Stimulated activated naive CD8-positive, alpha-beta T cell treated with anti-CD3 and anti-CD28 coated beads, Interleukin-15, amount 100 ng/mL, for 72 hours (primary cell): ENCODE results near the gene ADGRG1.

Source experiments
- ATAC-seq: fragments of 150-1000 bp; cut with Tn5 transposase; 2 replicates; pipeline ENCODE4 v1.10.0; 2021; ENCODE audit warnings: mild to moderate bottlenecking, moderate library complexity
- DNase-seq, 2 donors: peaks; one replicate each; pipeline ENCODE4 v3.0.0; 2021 to 2022
- H3K27ac Mint-ChIP-seq, 2 donors: one replicate each; pipeline ENCODE4 v1.8.0; 2022; ENCODE audit warnings: mild to moderate bottlenecking in 2 of 2, mixed read lengths in 2 of 2, moderate library complexity in 2 of 2
- H3K27me3 Mint-ChIP-seq: one replicate; pipeline ENCODE4 v1.8.0; 2022; ENCODE audit warnings: mixed read lengths
- H3K4me1 Mint-ChIP-seq: one replicate; pipeline ENCODE4 v1.8.0; 2022; ENCODE audit warnings: mild to moderate bottlenecking, mixed read lengths
- H3K4me3 Mint-ChIP-seq, 2 donors: one replicate each; pipeline ENCODE4 v1.8.0; 2022; ENCODE audit warnings: mild to moderate bottlenecking in 2 of 2, mixed read lengths in 2 of 2, moderate library complexity in 1 of 2
- H3K9me3 Mint-ChIP-seq, 2 donors: one replicate each; pipeline ENCODE4 v1.8.0; 2022; ENCODE audit warnings: mixed read lengths in 2 of 2

The ADGRG1 gene

DNA sequence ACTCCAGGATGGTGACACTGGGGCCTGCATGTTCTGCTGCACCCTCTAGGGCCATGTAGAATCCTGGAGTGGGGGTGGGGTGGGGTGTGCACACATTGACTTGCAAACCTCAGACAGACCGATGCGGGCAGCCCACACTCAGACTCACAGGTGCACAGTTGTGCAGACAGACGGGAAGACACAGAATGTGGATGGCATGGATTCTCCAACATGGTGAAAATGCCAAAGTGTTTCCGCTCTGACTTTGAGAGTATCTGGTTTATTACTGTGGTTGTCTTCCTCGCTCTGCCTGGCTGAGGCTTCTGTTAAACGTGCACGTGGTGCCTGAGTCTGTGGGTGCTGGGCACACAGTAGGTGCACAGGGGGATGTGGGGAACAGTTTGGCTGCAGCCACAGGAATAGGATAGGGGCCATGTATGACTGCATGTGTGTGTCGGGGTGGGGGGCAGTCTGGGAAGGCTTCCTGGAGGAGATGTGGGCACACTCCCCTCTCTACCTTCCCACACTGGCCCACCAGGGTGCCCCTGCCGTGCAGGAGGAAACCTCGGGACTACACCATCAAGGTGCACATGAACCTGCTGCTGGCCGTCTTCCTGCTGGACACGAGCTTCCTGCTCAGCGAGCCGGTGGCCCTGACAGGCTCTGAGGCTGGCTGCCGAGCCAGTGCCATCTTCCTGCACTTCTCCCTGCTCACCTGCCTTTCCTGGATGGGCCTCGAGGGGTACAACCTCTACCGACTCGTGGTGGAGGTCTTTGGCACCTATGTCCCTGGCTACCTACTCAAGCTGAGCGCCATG, 30.6 kb downstream of the ADGRG1 start:
- no peak overlapping the region for H3K27ac Mint-ChIP-seq
- no peak overlapping the region for H3K4me3 Mint-ChIP-seq
- no peak for ATAC-seq
- DNase-seq = no peak
- H3K9me3 Mint-ChIP-seq = no peaks in the 10 kb centered on the region
- no peaks in the 10 kb centered on the region for H3K27me3 Mint-ChIP-seq
- H3K4me1 Mint-ChIP-seq = no peaks in the 10 kb centered on the region

DNA sequence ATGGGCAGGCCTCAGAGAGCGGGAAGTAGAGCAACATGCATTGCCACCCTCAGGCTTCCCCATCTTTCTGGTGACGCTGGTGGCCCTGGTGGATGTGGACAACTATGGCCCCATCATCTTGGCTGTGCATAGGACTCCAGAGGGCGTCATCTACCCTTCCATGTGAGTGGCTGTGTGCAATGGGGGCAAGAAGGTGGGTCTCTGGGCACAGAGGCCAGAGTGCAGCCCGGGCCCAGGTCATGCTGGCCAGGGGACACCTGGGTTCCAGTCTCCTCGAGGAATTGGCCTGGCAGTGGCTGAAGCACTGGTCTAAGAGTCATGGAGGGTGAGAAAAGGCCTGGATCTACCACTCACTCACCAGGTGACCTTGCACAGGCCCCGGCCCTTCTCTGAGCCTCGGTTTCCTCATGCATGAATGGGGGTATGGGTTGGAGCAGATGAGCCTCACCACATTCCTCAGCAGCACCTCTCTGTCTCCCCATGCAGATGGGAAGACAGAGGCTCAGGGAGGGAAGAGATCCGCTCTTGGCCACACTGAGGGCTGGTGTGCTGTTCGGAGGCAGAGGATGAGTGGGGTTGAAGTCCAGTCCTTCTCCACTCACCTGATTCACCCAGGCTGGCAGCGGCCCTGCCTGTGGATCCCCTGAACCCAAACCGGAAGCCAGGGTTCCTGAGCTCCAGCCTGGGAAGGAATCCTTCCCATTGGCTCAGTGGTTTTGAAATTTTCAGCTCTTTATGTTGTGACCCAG, 32.5 kb downstream of the ADGRG1 start:
- no peaks in the 10 kb centered on the region for H3K4me1 Mint-ChIP-seq
- no peaks in the 10 kb centered on the region for H3K27me3 Mint-ChIP-seq
- ATAC-seq (no peak), DNase-seq (no peak)
- no peaks in the 10 kb centered on the region for H3K9me3 Mint-ChIP-seq
- H3K27ac Mint-ChIP-seq = no peak overlapping the region
- H3K4me3 Mint-ChIP-seq = no peak overlapping the region

DNA sequence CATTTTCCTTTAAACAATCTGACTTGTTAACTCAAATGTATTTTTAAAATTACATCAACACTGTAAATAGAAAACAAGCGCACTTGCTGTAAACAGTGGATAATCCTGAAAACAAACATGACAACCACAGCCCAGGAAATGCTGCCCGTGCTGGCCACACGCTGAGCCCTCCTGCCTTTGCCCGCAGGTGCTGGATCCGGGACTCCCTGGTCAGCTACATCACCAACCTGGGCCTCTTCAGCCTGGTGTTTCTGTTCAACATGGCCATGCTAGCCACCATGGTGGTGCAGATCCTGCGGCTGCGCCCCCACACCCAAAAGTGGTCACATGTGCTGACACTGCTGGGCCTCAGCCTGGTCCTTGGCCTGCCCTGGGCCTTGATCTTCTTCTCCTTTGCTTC, 33.1 kb downstream of the ADGRG1 start:
- no peak overlapping the region for H3K4me3 Mint-ChIP-seq
- DNase-seq = no peak
- ATAC-seq = no peak
- no peaks in the 10 kb centered on the region for H3K4me1 Mint-ChIP-seq
- no peak overlapping the region for H3K27ac Mint-ChIP-seq
- no peaks in the 10 kb centered on the region for H3K27me3 Mint-ChIP-seq
- H3K9me3 Mint-ChIP-seq = no peaks in the 10 kb centered on the region

DNA sequence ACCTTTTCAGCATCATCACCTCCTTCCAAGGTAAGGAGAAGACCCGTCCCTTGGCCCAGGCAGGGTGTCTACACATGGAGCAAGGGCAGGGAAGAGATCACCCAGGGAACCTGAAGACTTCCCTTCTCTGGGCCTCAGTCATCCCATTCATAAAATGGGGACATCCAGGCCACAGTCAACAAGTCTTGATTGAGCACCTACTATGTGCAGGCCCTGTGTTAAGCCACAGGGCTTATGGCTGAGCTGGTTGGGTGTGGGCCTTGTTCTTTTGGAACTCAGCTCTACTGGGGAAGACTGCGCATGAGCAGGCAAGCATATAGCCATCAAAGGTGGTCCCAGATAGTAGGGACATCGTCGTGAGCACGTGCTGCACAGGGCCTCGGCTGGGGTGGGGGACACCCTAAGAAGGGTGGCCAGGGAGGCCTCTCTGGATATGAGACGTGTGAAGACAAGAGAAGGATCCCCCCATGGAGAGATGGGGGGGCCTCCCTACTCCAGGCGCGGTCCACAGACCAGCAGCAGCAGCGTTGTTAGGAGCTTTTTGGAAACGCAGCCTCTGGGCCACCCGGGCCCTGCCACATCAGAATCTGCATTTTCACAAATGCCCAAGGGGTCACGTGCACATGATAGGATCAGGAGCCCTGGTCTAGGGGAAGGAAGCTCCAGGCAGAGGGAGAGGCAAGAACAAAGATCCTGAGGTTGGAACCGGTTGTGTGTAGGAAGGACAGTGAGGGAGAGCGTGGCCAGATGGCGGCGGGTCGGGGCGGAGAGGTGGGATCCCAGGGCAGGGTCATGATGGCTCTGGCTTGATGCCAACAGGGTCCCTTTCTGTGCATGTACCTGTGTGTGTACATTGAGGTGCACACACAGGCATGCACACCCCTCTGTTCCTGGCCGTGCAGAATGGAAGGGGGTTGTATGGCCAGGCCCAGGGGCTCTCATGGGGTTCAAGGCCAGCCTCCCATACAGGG, 33.8 kb downstream of the ADGRG1 start:
- DNase-seq = no peak
- Mint-ChIP-seq H3K27me3 (no peaks in the 10 kb centered on the region), H3K27ac (peak overlapping the region in 1 of 2 donors; percentile 13), H3K9me3 (no peaks in the 10 kb centered on the region), H3K4me1 (no peaks in the 10 kb centered on the region), H3K4me3 (no peak overlapping the region)
- no peak for ATAC-seq

DNA sequence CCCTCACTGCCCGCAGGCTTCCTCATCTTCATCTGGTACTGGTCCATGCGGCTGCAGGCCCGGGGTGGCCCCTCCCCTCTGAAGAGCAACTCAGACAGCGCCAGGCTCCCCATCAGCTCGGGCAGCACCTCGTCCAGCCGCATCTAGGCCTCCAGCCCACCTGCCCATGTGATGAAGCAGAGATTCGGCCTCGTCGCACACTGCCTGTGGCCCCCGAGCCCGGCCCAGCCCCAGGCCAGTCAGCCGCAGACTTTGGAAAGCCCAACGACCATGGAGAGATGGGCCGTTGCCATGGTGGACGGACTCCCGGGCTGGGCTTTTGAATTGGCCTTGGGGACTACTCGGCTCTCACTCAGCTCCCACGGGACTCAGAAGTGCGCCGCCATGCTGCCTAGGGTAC, 35.0 kb downstream of the ADGRG1 start:
- DNase-seq (no peak), ATAC-seq (no peak)
- Mint-ChIP-seq H3K27ac (no peak overlapping the region), H3K4me1 (no peaks in the 10 kb centered on the region), H3K27me3 (no peaks in the 10 kb centered on the region), H3K9me3 (no peaks in the 10 kb centered on the region), H3K4me3 (no peak overlapping the region)

DNA sequence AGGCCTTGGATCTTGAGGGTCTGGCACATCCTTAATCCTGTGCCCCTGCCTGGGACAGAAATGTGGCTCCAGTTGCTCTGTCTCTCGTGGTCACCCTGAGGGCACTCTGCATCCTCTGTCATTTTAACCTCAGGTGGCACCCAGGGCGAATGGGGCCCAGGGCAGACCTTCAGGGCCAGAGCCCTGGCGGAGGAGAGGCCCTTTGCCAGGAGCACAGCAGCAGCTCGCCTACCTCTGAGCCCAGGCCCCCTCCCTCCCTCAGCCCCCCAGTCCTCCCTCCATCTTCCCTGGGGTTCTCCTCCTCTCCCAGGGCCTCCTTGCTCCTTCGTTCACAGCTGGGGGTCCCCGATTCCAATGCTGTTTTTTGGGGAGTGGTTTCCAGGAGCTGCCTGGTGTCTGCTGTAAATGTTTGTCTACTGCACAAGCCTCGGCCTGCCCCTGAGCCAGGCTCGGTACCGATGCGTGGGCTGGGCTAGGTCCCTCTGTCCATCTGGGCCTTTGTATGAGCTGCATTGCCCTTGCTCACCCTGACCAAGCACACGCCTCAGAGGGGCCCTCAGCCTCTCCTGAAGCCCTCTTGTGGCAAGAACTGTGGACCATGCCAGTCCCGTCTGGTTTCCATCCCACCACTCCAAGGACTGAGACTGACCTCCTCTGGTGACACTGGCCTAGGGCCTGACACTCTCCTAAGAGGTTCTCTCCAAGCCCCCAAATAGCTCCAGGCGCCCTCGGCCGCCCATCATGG, 35.7 kb downstream of the ADGRG1 start:
- DNase-seq (no peak), ATAC-seq (no peak)
- no peaks in the 10 kb centered on the region for H3K9me3 Mint-ChIP-seq
- H3K27me3 Mint-ChIP-seq = no peaks in the 10 kb centered on the region
- peaks cover 4% of the 10 kb centered on the region for H3K4me1 Mint-ChIP-seq
- no peak overlapping the region for H3K27ac Mint-ChIP-seq
- no peak overlapping the region for H3K4me3 Mint-ChIP-seq

DNA sequence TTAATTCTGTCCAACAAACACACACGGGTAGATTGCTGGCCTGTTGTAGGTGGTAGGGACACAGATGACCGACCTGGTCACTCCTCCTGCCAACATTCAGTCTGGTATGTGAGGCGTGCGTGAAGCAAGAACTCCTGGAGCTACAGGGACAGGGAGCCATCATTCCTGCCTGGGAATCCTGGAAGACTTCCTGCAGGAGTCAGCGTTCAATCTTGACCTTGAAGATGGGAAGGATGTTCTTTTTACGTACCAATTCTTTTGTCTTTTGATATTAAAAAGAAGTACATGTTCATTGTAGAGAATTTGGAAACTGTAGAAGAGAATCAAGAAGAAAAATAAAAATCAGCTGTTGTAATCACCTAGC, 36.2 kb downstream of the ADGRG1 start:
- H3K4me3 Mint-ChIP-seq = no peak overlapping the region
- no peaks in the 10 kb centered on the region for H3K9me3 Mint-ChIP-seq
- peaks cover 10% of the 10 kb centered on the region for H3K4me1 Mint-ChIP-seq
- H3K27ac Mint-ChIP-seq = no peak overlapping the region
- no peak for ATAC-seq
- no peak for DNase-seq
- H3K27me3 Mint-ChIP-seq = no peaks in the 10 kb centered on the region

DNA sequence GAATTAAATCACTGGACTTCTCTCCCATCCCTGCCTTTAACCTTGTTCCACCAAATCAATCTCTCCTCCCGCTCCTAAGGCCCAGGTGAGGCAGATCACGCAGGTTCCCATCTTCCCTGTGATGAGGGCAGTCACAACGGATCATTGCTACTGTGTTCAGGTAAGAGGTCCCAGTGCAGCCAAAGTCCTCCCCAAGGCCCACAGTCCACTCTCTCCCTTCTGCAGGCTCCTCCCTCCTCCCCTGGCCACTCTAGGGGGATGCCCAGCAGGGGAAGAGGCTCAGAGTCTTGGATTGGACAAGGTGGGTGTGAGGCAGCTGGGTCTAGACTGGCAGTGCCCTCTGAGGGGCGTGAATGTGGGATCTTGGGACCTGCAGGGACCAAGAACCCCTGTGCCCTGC, 37.1 kb downstream of the ADGRG1 start:
- Mint-ChIP-seq H3K9me3 (no peaks in the 10 kb centered on the region), H3K27ac (no peak overlapping the region), H3K27me3 (no peaks in the 10 kb centered on the region), H3K4me1 (peaks cover 12% of the 10 kb centered on the region), H3K4me3 (no peak overlapping the region)
- ATAC-seq (no peak), DNase-seq (no peak)

DNA sequence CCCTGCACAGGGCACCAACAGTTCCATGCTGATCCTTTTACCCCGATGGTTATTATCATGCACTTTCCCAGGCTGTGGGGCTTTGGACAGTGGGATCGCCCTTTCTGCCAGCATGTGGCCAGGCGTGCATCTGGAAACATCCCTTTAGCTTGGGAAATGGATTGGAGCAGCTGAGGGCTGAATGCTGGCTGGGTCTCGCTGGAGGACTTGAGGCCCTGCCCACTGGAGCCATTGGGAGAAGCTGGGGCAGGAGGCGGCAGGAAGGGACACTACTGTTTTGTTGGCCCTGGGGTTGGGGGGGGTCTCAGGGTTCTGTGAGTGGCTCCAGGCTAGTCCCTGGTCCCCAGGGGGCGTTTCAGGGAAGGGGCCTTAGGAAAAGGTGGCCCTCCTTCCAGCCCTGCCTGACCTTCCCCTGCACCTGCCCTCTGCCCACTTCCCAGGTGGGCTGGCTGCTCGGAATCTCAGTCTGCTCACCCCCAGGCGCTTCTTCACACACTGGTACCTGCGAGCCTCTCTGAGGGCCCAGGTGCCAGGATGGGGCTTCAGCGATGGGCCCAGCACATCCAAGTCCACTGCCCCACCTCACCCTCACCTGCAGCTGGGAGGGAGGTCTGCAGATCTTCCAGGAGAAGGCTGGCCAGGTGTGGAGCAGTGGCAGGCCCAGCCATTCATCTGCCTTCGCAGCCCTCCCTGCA, 38.1 kb downstream of the ADGRG1 start:
- Mint-ChIP-seq H3K4me1 (peaks cover 12% of the 10 kb centered on the region), H3K9me3 (no peaks in the 10 kb centered on the region)

DNA sequence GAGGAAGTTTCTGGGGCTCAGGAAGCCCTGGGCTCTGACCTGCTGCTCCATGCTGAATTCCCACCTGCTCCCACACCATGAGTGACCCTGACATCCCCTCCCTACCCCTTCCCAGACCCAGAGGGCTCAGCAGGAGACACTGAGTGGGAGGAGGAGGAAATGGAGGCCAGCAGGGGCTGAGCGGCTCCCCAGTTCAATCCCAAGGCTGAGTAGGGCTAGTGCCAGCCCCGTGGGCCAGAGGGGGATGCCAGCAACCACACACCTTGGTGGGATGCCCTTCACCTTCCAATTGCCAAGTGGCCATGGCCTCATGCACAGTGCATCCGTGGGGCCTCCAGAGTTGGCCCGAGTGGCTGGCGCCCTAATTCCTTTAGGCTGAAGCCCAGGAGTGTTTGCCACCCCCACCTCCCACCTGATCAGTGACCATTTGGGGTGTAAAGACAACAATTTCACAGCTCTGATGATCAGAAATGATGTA, 38.7 kb downstream of the ADGRG1 start:
- H3K27ac Mint-ChIP-seq = no peak overlapping the region
- H3K4me3 Mint-ChIP-seq = no peak overlapping the region
- no peaks in the 10 kb centered on the region for H3K27me3 Mint-ChIP-seq
- DNase-seq = no peak
- no peak for ATAC-seq
- H3K4me1 Mint-ChIP-seq = peaks cover 12% of the 10 kb centered on the region
- H3K9me3 Mint-ChIP-seq = no peaks in the 10 kb centered on the region

More for the DNA sequence above, 38.1 kb downstream of the ADGRG1 start:
- Mint-ChIP-seq H3K27me3 (no peaks in the 10 kb centered on the region), H3K4me3 (no peak overlapping the region), H3K27ac (no peak overlapping the region)
- ATAC-seq = no peak
- DNase-seq = no peak

DNA sequence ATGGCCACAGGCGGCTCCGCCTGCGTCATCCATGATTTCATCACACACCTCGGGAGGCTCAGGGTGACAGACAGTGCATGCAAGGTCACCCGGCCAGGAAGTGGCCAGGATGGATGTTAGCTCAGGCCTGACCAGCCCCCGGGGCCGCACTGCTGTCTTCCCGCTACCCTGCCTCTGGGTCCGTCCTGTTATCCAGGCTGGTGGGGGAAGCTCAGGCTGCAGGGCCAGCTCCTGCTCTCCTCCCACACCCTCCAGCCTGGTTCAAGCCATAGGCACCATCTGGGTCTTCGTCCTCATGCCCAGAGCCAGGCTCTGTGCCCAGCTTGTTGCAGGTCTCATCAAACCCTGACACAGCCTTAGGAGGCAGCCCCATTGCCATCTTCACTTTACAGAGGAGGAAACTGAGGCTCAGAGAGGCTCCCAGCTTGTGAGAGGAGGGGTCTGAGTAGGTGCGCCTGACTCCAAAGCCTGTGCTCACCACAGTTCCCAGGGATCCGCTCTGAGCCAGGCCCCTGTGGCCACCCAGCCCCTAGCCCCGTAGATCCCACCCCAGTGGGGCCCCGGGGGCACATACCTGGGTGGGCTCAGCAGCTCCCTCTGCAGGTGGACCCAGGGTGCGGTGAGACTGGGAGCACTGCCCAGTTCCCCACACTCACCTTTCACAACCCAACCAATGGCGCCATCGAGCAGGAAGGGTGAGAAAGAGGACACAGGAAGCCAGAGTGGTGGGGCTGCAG, 39.3 kb downstream of the ADGRG1 start:
- no peak overlapping the region for H3K27ac Mint-ChIP-seq

DNA sequence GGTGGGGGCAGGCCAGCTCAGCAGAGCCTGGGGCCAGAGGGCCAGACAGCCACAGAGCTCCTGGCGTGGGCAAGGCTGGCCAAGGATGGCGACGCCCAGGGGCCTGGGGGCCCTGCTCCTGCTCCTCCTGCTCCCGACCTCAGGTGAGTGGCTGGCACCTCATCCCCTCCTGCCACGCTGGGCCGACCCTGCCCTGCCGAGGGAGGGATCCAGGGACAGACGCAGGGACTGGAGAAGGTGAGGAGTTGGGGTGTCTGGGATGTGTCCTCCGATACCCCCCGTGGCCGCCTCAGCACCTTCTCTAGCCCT, 39.8 kb downstream of the ADGRG1 start, which contains the start of gene ADGRG3:
Gene ADGRG3 (plus strand): TSS at position 44 of the 309 bp plus-strand sequence. CDS start 42 bp downstream, at position 86.
- H3K9me3 Mint-ChIP-seq = no peaks in the 10 kb centered on the region
- peaks cover 12% of the 10 kb centered on the region for H3K4me1 Mint-ChIP-seq
- peak within 1 kb of the TSS in 1 of 2 donors; percentile 27 for H3K27ac Mint-ChIP-seq
- H3K4me3 Mint-ChIP-seq = no peak within 1 kb of the TSS
- DNase-seq (no peak), ATAC-seq (peak; percentile 20)
- H3K27me3 Mint-ChIP-seq = no peaks in the 10 kb centered on the region

More for the DNA sequence above, 39.3 kb downstream of the ADGRG1 start:
- H3K4me1 Mint-ChIP-seq = peaks cover 12% of the 10 kb centered on the region
- ATAC-seq (peak; percentile 27), DNase-seq (no peak)
- no peaks in the 10 kb centered on the region for H3K9me3 Mint-ChIP-seq
- no peaks in the 10 kb centered on the region for H3K27me3 Mint-ChIP-seq
- no peak overlapping the region for H3K4me3 Mint-ChIP-seq

DNA sequence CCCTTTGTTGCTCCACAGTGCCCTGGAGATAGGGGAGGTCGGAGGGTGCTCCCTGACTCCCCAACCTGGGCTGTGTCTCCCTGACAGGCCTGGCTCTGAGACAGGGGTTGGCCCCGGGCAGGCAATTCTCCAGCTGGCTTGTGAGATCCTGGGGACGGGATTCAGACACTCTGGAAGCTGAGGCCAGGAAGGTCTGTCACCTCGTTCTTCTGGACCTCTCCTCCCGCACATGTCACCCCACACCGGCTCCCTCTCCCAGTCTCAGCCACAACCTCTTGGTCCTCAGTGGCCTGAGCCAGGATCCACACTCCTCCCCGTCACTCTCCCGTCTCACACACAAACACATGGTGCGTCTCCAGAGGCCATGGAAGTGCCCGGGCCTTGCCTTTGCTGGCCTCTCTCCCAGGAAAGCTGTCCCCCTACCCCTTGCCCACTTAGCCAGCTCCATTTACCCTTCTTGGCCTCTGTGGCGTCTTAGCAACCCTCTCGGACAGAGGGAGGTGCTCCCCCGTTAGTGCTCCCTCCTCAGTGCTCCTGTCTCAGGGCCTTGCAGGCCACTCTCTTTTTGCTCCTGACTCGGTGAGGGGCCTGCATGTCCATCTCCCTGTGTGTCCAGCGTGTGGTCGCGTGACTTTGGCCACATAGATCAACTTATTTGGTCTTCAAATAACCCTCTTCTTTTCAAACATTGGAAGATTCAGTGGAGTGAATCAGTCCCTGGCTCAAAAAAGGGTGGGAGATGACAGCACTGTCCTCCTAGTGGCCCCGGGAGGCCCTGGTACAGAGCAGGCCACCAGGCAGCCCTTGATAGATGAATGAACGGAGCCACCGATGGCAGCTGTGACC, 40.4 kb downstream of the ADGRG1 start:
- H3K4me1 Mint-ChIP-seq = peaks cover 12% of the 10 kb centered on the region
- H3K27ac Mint-ChIP-seq = peak overlapping the region in 1 of 2 donors; percentile 27
- ATAC-seq = no peak
- no peak overlapping the region for H3K4me3 Mint-ChIP-seq
- no peak for DNase-seq
- H3K9me3 Mint-ChIP-seq = no peaks in the 10 kb centered on the region
- no peaks in the 10 kb centered on the region for H3K27me3 Mint-ChIP-seq
